ENCODE data around the gene C11orf21. TPM values are rescaled to one million over a fixed set of nuclear protein-coding genes. Genes with fewer than 3 reads are reported as not detected.

The C11orf21 gene
- total RNA-seq, 1 donor from 2014 or later: 0.16 TPM

DNA sequence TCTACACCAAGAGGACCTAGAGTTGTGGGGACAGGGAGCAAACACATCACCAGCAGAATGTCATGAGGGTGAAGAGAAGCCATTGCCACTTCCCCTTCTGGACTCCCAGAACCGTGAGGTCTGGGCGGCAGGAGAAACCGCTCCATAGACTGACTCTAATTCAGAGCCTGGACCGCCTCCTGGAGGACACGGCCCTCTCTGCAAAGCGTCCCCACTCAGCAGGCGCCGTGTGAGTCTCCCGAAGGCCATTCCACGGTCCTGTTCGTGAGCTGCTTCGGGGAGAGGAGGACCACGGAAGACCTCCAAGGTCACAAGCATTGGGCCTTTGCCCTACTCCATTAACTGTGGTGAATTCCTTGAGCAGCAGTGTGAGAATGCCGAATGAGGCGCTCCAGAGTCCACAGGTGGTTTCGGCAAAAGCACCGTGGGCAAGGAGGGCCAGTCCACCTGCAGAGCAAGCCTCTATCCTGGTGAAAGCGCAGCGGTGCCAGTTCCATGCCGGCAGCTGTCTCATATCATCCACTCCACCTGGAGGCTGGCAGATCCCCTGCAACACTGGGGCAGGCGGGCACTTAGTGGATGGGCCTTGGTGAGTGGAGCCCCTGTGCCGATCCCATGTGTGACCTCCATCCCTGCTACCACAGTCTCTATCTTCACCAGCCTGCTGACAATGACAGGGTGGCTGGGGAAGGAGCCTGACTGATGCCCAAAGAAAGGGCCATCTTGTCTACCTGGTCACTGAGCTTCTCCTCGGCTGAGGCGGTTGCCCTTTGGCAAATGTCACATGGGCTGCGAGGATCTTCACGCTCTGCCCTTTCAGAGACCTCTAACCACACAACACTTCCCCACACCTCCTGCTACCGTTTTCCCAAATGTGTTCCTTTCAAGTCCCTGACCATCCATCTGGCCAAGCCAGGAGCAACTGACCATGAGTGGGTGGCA lies 7.5 kb downstream of the C11orf21 start:
- no peak for TF ChIP-seq CTCF (IDR thresholded peaks at IDR 0.05)
- Mint-ChIP-seq H3K36me3 (ENCODE audit: unreplicated experiment) (no peaks in the 10 kb centered on the region), H3K27ac (ENCODE audit: unreplicated experiment) (no peak overlapping the region)

DNA sequence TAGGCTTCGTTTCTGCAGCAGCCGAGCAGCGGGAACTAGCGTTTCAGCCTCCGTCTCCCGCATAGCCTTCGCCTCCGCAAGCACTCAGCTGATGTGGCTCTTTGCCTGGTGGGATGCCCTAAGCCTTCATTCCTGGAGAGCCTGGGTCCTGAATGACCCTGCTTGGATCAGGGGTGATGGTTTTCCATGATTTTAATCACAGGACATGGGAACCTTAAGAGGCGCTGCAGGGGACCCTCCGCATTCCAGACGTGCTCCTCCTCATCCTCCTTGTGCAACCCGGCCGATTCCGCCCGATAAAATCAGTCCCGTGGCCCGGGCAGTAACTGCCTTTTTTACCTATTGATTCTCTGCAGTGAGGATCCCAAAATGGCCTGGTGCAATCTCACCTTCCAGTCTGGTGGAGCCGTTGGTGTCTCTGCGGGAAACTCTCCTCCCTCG lies 8.2 kb downstream of the C11orf21 start:
- H3K27ac Mint-ChIP-seq (ENCODE audit: unreplicated experiment): no peak overlapping the region
- no peak overlapping the region for H3K4me3 Mint-ChIP-seq (ENCODE audit: unreplicated experiment)
- no peaks in the 10 kb centered on the region for H3K9me3 Mint-ChIP-seq (ENCODE audit: unreplicated experiment)
- H3K36me3 Mint-ChIP-seq (ENCODE audit: unreplicated experiment): no peaks in the 10 kb centered on the region
- H3K27me3 Mint-ChIP-seq (ENCODE audit: unreplicated experiment): peaks cover 28% of the 10 kb centered on the region
- H3K4me1 Mint-ChIP-seq (ENCODE audit: unreplicated experiment): peaks cover 3% of the 10 kb centered on the region
- peak; percentile 78 for DNase-seq (ENCODE audit: extremely low spot score, unreplicated experiment)
- TF ChIP-seq CTCF (IDR thresholded peaks at IDR 0.05): no peak

More for the DNA sequence above, 7.5 kb downstream of the C11orf21 start:
- Mint-ChIP-seq H3K4me3 (ENCODE audit: unreplicated experiment) (no peak overlapping the region), H3K27me3 (ENCODE audit: unreplicated experiment) (peaks cover 25% of the 10 kb centered on the region), H3K4me1 (ENCODE audit: unreplicated experiment) (peaks cover 3% of the 10 kb centered on the region), H3K9me3 (ENCODE audit: unreplicated experiment) (no peaks in the 10 kb centered on the region)
- DNase-seq (ENCODE audit: extremely low spot score, unreplicated experiment): peak; percentile 79

GRCh38 chr11:2290351-2290841 lies 11.3 kb downstream of the C11orf21 start:
- Mint-ChIP-seq H3K4me3 (ENCODE audit: unreplicated experiment) (no peak overlapping the region), H3K4me1 (ENCODE audit: unreplicated experiment) (peaks cover 3% of the 10 kb centered on the region), H3K36me3 (ENCODE audit: unreplicated experiment) (no peaks in the 10 kb centered on the region), H3K27me3 (ENCODE audit: unreplicated experiment) (peaks cover 49% of the 10 kb centered on the region), H3K27ac (ENCODE audit: unreplicated experiment) (no peak overlapping the region), H3K9me3 (ENCODE audit: unreplicated experiment) (no peaks in the 10 kb centered on the region)
- no peak for TF ChIP-seq CTCF (IDR thresholded peaks at IDR 0.05)
- peak; percentile 75 for DNase-seq (ENCODE audit: extremely low spot score, unreplicated experiment)

DNA sequence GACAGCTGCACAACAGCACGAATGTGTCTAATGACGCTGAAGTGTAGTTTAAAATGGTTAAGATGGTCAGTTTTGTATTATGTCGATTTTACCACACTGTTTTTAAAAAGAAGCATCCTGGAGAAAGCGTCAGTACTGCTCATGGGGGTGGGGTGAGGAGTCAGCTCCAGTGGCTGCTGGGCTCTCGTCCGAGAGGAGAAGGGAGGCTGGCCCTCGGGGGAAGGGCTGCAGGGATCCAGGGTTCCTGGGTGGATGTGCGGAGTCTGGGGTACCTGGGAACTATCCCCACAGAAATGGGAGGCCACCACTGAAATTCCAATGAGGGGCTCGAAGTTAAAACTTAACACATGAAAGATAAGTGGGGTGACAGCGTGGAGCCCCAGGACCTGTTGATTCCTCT lies 11.9 kb downstream of the C11orf21 start:
- Mint-ChIP-seq H3K4me1 (ENCODE audit: unreplicated experiment) (peaks cover 3% of the 10 kb centered on the region), H3K36me3 (ENCODE audit: unreplicated experiment) (no peaks in the 10 kb centered on the region), H3K9me3 (ENCODE audit: unreplicated experiment) (no peaks in the 10 kb centered on the region), H3K27ac (ENCODE audit: unreplicated experiment) (no peak overlapping the region), H3K27me3 (ENCODE audit: unreplicated experiment) (peaks cover 52% of the 10 kb centered on the region), H3K4me3 (ENCODE audit: unreplicated experiment) (no peak overlapping the region)
- TF ChIP-seq CTCF (IDR thresholded peaks at IDR 0.05): no peak
- peak; percentile 75 for DNase-seq (ENCODE audit: extremely low spot score, unreplicated experiment)

DNA sequence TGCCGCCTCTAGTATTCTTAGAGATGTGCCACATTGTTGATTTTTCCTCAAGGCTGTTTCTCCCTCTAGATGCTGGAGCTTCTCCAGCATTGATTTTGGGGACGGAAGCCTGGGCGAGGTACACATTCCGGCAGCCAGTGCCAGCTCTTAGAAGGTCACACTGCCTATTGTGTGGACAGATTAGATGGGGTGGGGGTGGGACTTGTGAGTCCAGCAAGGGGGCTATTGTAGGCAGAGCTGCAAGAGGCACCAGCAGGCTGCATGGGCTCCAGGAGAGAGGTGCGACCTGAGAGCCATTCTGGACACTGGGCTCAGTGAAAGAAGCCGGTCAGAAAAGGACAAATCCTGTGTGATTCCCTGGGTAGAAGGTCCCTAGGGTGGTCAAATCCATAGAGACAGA lies 12.4 kb downstream of the C11orf21 start:
- Mint-ChIP-seq H3K4me3 (ENCODE audit: unreplicated experiment) (no peak overlapping the region), H3K27ac (ENCODE audit: unreplicated experiment) (no peak overlapping the region), H3K36me3 (ENCODE audit: unreplicated experiment) (no peaks in the 10 kb centered on the region), H3K4me1 (ENCODE audit: unreplicated experiment) (peaks cover 3% of the 10 kb centered on the region), H3K9me3 (ENCODE audit: unreplicated experiment) (no peaks in the 10 kb centered on the region), H3K27me3 (ENCODE audit: unreplicated experiment) (peaks cover 53% of the 10 kb centered on the region)
- TF ChIP-seq CTCF (IDR thresholded peaks at IDR 0.05): no peak
- DNase-seq (ENCODE audit: extremely low spot score, unreplicated experiment): peak; percentile 51

Data from osteocyte (in vitro differentiated cells).